ENCODE data around the gene SPTBN4.

The SPTBN4 gene

GRCh38 chr19:40598918-40599307, 132.1 kb downstream of the SPTBN4 start:
- H3K4me3 ChIP-seq (ENCODE audit: low read length, poor library complexity, severe bottlenecking): peak overlapping the region; percentile 77

GRCh38 chr19:40599331-40599901, 132.6 kb downstream of the SPTBN4 start:
- H3K4me1 ChIP-seq (ENCODE audit: insufficient read depth, low read length, poor library complexity, severe bottlenecking): peaks cover 43% of the 10 kb centered on the region
- TF ChIP-seq CTCF (conservative IDR thresholded peaks at IDR 0.05; ENCODE audit: low read length): no peak
- TF ChIP-seq EZH2phosphoT487 (IDR thresholded peaks at IDR 0.05; ENCODE audit: borderline replicate concordance): no peak
- peak overlapping the region; percentile 91 for H3K4me2 ChIP-seq (ENCODE audit: low read depth, low read length, poor library complexity, severe bottlenecking)
- H3K9me2 ChIP-seq (replicated peaks; ENCODE audit: low read depth, low read length): no peaks in the 10 kb centered on the region
- no peaks in the 10 kb centered on the region for H3K79me2 ChIP-seq (ENCODE audit: insufficient read depth, low read length)
- H3K4me3 ChIP-seq (ENCODE audit: low read length, poor library complexity, severe bottlenecking): peak overlapping the region; percentile 77
- H3K9me3 ChIP-seq (ENCODE audit: insufficient read depth, low read depth, low read length): no peaks in the 10 kb centered on the region
- H3F3A ChIP-seq (ENCODE audit: low read depth): peaks cover 8% of the 10 kb centered on the region; the same call in 1 of the 2 replicates
- no peaks in the 10 kb centered on the region for H3K27me3 ChIP-seq (ENCODE audit: insufficient read depth, low read length, poor library complexity, severe bottlenecking)
- peak overlapping the region; percentile 74 for H3K9ac ChIP-seq (ENCODE audit: low read depth, low read length, poor library complexity, severe bottlenecking)
- no peaks in the 10 kb centered on the region for H3K36me3 ChIP-seq (ENCODE audit: insufficient read depth, low read length)
- H2AFZ ChIP-seq (ENCODE audit: low read length): peak overlapping the region; percentile 43
- H4K20me1 ChIP-seq (ENCODE audit: insufficient read depth, low read length, poor library complexity, severe bottlenecking): peaks cover 12% of the 10 kb centered on the region

More at GRCh38 chr19:40598918-40599307, 132.1 kb downstream of the SPTBN4 start:
- Histone ChIP-seq H3K9ac (ENCODE audit: low read depth, low read length, poor library complexity, severe bottlenecking) (peak overlapping the region; percentile 74), H3K9me3 (ENCODE audit: insufficient read depth, low read depth, low read length) (no peaks in the 10 kb centered on the region), H3K36me3 (ENCODE audit: insufficient read depth, low read length) (no peaks in the 10 kb centered on the region), H3K79me2 (ENCODE audit: insufficient read depth, low read length) (no peaks in the 10 kb centered on the region), H3K4me1 (ENCODE audit: insufficient read depth, low read length, poor library complexity, severe bottlenecking) (peaks cover 39% of the 10 kb centered on the region), H3K9me2 (replicated peaks; ENCODE audit: low read depth, low read length) (no peaks in the 10 kb centered on the region), H4K20me1 (ENCODE audit: insufficient read depth, low read length, poor library complexity, severe bottlenecking) (peaks cover 12% of the 10 kb centered on the region), H2AFZ (ENCODE audit: low read length) (peak overlapping the region; percentile 43; the same call in 1 of the 2 replicates), H3K4me2 (ENCODE audit: low read depth, low read length, poor library complexity, severe bottlenecking) (peak overlapping the region; percentile 91), H3K27me3 (ENCODE audit: insufficient read depth, low read length, poor library complexity, severe bottlenecking) (no peaks in the 10 kb centered on the region), H3F3A (ENCODE audit: low read depth) (peaks cover 8% of the 10 kb centered on the region; the same call in 1 of the 2 replicates)
- TF ChIP-seq CTCF (conservative IDR thresholded peaks at IDR 0.05; ENCODE audit: low read length) (no peak), EZH2phosphoT487 (IDR thresholded peaks at IDR 0.05; ENCODE audit: borderline replicate concordance) (no peak)

GRCh38 chr19:40599902-40600569, 133.2 kb downstream of the SPTBN4 start:
- Histone ChIP-seq H3K9me2 (replicated peaks; ENCODE audit: low read depth, low read length) (no peaks in the 10 kb centered on the region), H3K4me2 (ENCODE audit: low read depth, low read length, poor library complexity, severe bottlenecking) (peak overlapping the region; percentile 91), H3K79me2 (ENCODE audit: insufficient read depth, low read length) (no peaks in the 10 kb centered on the region), H4K20me1 (ENCODE audit: insufficient read depth, low read length, poor library complexity, severe bottlenecking) (peaks cover 12% of the 10 kb centered on the region), H3K4me1 (ENCODE audit: insufficient read depth, low read length, poor library complexity, severe bottlenecking) (peaks cover 43% of the 10 kb centered on the region), H3K9ac (ENCODE audit: low read depth, low read length, poor library complexity, severe bottlenecking) (peak overlapping the region; percentile 74), H3K36me3 (ENCODE audit: insufficient read depth, low read length) (no peaks in the 10 kb centered on the region), H2AFZ (ENCODE audit: low read length) (peak overlapping the region; percentile 43), H3K27me3 (ENCODE audit: insufficient read depth, low read length, poor library complexity, severe bottlenecking) (no peaks in the 10 kb centered on the region), H3F3A (ENCODE audit: low read depth) (peaks cover 8% of the 10 kb centered on the region; the same call in 1 of the 2 replicates), H3K9me3 (ENCODE audit: insufficient read depth, low read depth, low read length) (no peaks in the 10 kb centered on the region), H3K4me3 (ENCODE audit: low read length, poor library complexity, severe bottlenecking) (peak overlapping the region; percentile 77)
- TF ChIP-seq EZH2phosphoT487 (IDR thresholded peaks at IDR 0.05; ENCODE audit: borderline replicate concordance): no peak
- TF ChIP-seq CTCF (conservative IDR thresholded peaks at IDR 0.05; ENCODE audit: low read length): no peak

Data from Loucy (cell line).